GM10266 (cell line): ENCODE measurements around the gene ZYG11A.

Experiments used
- DNase-seq: peaks from one replicate; pipeline ENCODE4 v3.0.0; 2012; ENCODE audit errors: extremely low spot score
- TF ChIP-seq, protein P1 (sequence below): IDR thresholded peaks from 2 replicates; pipeline ENCODE4 v1.5.1; 2012; ENCODE audit warnings: mild to moderate bottlenecking, low read depth; ENCODE audit not compliant: control insufficient read depth, insufficient read depth; ENCODE audit errors: missing control alignments

ZYG11A gene

DNA sequence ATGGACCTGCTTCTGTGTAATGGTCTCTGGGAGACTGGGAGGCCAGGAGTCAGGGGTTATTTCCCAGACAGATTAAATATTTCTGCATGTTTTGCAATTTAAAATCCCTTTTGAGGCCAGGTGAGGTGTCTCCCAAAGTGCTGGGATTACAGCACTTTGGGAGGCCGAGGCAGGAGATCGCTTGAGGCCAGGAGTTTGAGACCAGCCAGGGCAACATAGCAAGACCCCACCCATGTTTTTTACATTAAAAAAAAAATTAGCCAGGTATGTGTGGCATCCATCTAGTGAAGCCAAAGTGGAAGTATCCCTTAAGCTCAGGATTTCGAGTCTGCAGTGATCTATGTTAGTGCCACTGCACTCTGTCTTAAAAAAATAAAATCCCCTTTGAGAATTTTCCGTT lies 44.9 kb downstream of the ZYG11A start:
- TF ChIP-seq, protein P1, sequence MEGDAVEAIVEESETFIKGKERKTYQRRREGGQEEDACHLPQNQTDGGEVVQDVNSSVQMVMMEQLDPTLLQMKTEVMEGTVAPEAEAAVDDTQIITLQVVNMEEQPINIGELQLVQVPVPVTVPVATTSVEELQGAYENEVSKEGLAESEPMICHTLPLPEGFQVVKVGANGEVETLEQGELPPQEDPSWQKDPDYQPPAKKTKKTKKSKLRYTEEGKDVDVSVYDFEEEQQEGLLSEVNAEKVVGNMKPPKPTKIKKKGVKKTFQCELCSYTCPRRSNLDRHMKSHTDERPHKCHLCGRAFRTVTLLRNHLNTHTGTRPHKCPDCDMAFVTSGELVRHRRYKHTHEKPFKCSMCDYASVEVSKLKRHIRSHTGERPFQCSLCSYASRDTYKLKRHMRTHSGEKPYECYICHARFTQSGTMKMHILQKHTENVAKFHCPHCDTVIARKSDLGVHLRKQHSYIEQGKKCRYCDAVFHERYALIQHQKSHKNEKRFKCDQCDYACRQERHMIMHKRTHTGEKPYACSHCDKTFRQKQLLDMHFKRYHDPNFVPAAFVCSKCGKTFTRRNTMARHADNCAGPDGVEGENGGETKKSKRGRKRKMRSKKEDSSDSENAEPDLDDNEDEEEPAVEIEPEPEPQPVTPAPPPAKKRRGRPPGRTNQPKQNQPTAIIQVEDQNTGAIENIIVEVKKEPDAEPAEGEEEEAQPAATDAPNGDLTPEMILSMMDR: no peak
- no peak for DNase-seq

DNA sequence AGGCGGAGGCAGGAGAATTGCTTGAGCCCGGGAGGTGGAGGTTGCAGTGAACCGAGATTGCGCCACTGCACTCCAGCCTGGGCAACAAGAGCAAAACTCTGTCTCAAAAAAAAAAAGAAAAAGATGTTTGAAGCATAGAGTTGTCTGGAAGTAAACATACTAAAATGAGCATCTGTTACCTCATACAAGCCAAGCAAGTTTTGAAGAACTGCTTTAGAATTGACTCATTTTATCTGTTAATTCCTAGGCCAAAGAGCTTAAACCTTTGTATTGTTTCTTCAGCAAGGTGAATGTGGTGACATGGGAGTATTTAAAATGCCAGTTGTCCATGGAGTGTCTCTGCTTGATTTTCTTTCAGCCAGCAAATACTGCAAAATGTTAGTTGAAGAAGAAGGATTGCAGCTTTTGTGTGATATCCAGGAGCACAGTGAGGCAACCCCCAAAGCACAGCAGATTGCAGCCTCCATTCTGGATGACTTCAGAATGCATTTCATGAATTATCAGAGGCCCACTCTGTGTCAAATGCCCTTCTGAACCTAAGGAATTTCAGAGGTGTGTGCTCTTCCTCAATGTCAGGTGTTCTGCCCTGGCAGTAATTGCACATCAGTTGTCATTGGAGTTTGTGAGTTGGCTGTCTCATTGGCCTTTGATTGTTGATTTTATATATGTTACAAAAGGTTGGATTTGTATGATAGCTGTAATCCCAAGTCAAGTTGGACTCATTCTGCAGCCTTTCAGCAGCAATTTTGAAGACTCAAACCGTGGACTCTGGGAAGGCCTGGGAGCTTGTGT lies 50.1 kb downstream of the ZYG11A start:
- TF ChIP-seq, protein P1: no peak
- no peak for DNase-seq

DNA sequence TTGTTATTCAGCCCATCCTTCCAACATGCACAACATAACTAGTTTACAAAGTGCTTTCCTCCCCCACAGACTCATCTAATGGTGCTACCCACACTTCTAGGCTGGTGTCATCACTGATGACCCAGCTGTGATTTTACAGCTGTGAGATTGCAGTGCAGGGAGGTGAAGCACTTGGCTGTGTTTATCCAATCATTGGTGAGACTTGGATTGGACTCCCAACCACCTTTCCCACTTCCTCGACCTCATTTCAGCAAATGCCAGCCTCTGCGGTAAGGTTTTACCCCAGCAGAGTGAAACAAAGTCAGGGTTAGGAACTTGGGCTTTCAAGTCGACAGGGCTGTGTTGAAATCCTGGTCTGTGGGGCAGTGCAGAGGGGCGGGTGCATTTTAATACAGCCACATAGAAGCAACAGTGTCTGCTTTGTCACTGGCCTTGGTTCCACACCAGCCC lies 56.9 kb downstream of the ZYG11A start:
- TF ChIP-seq, protein P1: no peak
- DNase-seq: no peak

DNA sequence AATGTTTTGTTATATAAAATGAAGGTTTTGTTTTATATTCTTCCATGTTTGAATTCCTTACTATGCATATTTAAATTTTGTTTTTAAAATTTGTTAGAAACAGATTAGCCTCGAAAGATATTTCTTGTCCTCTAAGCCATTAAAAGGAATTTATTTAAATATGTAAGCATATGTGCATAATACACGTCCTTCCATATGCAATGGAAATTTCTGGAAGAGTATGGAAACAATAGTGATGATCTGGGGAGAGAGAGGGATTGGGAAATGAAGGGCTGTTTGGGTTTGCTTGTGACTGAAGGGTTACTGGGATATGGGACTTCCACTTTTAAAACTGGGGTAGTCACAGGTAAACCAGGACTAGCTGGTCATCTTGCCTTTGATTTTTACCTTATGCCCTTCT lies 57.8 kb downstream of the ZYG11A start:
- TF ChIP-seq, protein P1: no peak
- DNase-seq: no peak

DNA sequence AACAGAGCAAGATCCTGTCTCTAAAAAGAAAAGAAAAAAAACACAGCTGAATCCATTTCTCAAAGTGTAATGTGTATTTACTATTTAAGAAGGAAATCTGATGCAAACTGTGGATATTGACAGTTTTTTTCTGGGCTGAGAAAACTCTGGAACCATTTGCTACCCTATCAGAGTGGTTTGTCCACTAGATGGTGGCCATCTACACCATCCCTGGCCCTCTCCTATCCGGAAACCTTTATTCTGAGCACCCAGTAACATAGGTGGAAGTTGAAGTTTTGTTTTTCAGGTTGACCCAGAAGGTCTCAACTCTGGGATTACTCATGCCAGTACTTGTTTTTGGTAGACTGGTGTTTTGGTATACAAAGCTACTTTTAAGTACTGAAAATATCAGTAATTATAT lies 58.8 kb downstream of the ZYG11A start:
- no peak for DNase-seq
- TF ChIP-seq, protein P1: no peak

DNA sequence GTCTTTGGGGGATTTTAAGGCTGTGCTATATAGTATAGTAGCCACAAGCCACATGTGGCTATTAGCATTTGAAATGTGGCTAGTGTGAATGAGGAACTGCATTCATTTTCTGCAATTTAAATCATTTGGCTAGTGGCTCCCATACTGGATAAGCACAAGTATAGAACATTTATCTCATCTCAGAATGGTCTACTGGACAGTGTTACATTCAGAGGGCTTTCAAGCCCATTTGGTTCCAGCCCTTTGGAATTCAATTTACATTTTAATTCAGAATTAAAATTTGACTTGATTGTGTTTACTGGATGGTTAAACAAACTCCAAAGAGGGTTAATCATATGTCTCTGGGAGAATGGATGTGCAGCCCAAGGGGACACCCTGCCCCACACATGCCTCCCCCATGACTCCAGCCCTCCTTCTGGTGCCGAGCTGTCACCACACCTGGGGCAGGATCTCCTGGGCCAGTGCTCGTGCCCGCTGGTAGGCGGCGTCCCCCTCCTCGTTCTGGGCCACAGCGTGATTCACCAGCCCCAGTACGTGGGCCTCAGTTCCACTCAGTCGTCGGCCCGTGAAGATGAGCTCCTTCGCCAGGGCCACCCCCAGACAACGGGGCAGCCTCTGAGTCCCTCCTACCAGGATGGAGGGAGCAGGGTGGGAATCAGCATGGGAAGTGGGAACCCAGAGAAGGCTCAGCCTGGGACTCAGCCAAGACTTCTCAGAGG lies 61.8 kb downstream of the ZYG11A start:
- DNase-seq: no peak
- TF ChIP-seq, protein P1: no peak
